ENCODE data around the gene EFCAB9. TPM values are rescaled to one million over a fixed set of nuclear protein-coding genes. Genes with fewer than 3 reads are reported as not detected.

The EFCAB9 gene
- total and polyA plus RNA-seq, 8 donors = not detected

- H3K27ac ChIP-seq = no peak overlapping the region
- H3K4me3 ChIP-seq = no peak overlapping the region
Observed at GRCh38 chr5:172159016-172159415, 35.0 kb upstream of the EFCAB9 start.

GRCh38 chr5:172160506-172160905 is 33.5 kb upstream of the EFCAB9 start:
- ATAC-seq (no peak), DNase-seq (peak in 1 of 4 donors; percentile 5)
- Histone ChIP-seq H3K4me1 (peaks cover 5 to 81% of the 10 kb centered on the region in 2 donors), H3K27ac (no peak overlapping the region), H3K9me3 (no peaks in the 10 kb centered on the region), H3K4me3 (no peak overlapping the region), H3K27me3 (no peaks in the 10 kb centered on the region), H3K36me3 (peaks cover 0 to 24% of the 10 kb centered on the region in 2 donors)
- intact Hi-C loops (cut with DNase I) = no loop called here
- TF ChIP-seq CTCF (IDR thresholded peaks at IDR 0.05) = no peak

More at GRCh38 chr5:172159016-172159415, 35.0 kb upstream of the EFCAB9 start:
- Histone ChIP-seq H3K9me3 (no peaks in the 10 kb centered on the region), H3K4me1 (peaks cover 5 to 81% of the 10 kb centered on the region in 2 donors), H3K27me3 (no peaks in the 10 kb centered on the region), H3K36me3 (peaks cover 0 to 31% of the 10 kb centered on the region in 2 donors)
- intact Hi-C loops (cut with DNase I) = no loop called here
- DNase-seq (peak in 1 of 4 donors; percentile 6), ATAC-seq (no peak)
- TF ChIP-seq CTCF (IDR thresholded peaks at IDR 0.05) = no peak

GRCh38 chr5:172162323-172162986 is 31.5 kb upstream of the EFCAB9 start:
- peak; percentile 21 for ATAC-seq
- no peaks in the 10 kb centered on the region for H3K27me3 ChIP-seq
- H3K4me1 ChIP-seq = peaks cover 5 to 77% of the 10 kb centered on the region in 2 donors
- peak overlapping the region in 1 of 2 donors; percentile 20 for H3K27ac ChIP-seq
- no peak for TF ChIP-seq CTCF (IDR thresholded peaks at IDR 0.05)
- no peaks in the 10 kb centered on the region for H3K9me3 ChIP-seq
- H3K4me3 ChIP-seq = no peak overlapping the region
- peak in 1 of 4 donors; percentile 39 for DNase-seq
- intact Hi-C loops (cut with DNase I) = no loop called here
- peaks cover 0 to 15% of the 10 kb centered on the region in 2 donors for H3K36me3 ChIP-seq

- no peaks in the 10 kb centered on the region for H3K27me3 ChIP-seq
- DNase-seq (no peak), ATAC-seq (no peak)
- no peaks in the 10 kb centered on the region for H3K9me3 ChIP-seq
- peaks cover 0 to 11% of the 10 kb centered on the region in 2 donors for H3K36me3 ChIP-seq
- H3K4me3 ChIP-seq = no peak overlapping the region
- no peak for TF ChIP-seq CTCF (IDR thresholded peaks at IDR 0.05)
- intact Hi-C loops (cut with DNase I) = no loop called here
- peaks cover 5 to 80% of the 10 kb centered on the region in 2 donors for H3K4me1 ChIP-seq
- no peak overlapping the region for H3K27ac ChIP-seq
Observed at GRCh38 chr5:172162987-172163343, 31.0 kb upstream of the EFCAB9 start.

- Histone ChIP-seq H3K27me3 (no peaks in the 10 kb centered on the region), H3K27ac (peak overlapping the region in 1 of 2 donors; percentile 25), H3K36me3 (peaks cover 0 to 7% of the 10 kb centered on the region in 2 donors), H3K9me3 (no peaks in the 10 kb centered on the region), H3K4me3 (no peak overlapping the region), H3K4me1 (peaks cover 6 to 82% of the 10 kb centered on the region in 2 donors)
- peak; percentile 29 for ATAC-seq
- no peak for TF ChIP-seq CTCF (IDR thresholded peaks at IDR 0.05)
- intact Hi-C loops (cut with DNase I) = no loop called here
- DNase-seq = peak in 1 of 4 donors; percentile 22
Observed at GRCh38 chr5:172163346-172163745, 30.6 kb upstream of the EFCAB9 start.
